NCI-H82 (cell line): Measurements from ENCODE around the gene COA4.

Experiments
- DNase-seq: peaks from one replicate; lab custom pipeline; 2025; lab: John Stamatoyannopoulos, UW

COA4 gene

GRCh38 chr11:73862986-73863385 lies 13.7 kb downstream of the COA4 start:
- no peak for DNase-seq

GRCh38 chr11:73860202-73860601 lies 16.4 kb downstream of the COA4 start:
- DNase-seq, result no peak

- no peak for DNase-seq
Observed at GRCh38 chr11:73859671-73860070, 17.0 kb downstream of the COA4 start.

- DNase-seq, result no peak
Observed at GRCh38 chr11:73856031-73856567, 20.5 kb downstream of the COA4 start.

- no peak for DNase-seq
Observed at GRCh38 chr11:73854680-73855079, 22.0 kb downstream of the COA4 start.

- DNase-seq, result no peak
Observed at GRCh38 chr11:73852049-73852448, 24.6 kb downstream of the COA4 start.

GRCh38 chr11:73851046-73851764 lies 25.4 kb downstream of the COA4 start:
- no peak for DNase-seq

GRCh38 chr11:73839123-73839457 lies 37.6 kb downstream of the COA4 start:
- no peak for DNase-seq

- no peak for DNase-seq
Observed at GRCh38 chr11:73838443-73839122, 38.1 kb downstream of the COA4 start.

- no peak for DNase-seq
Observed at GRCh38 chr11:73833067-73833466, 43.6 kb downstream of the COA4 start.

GRCh38 chr11:73830261-73830660 lies 46.4 kb downstream of the COA4 start:
- no peak for DNase-seq
